ENCODE results near the gene TTC7B.

TTC7B gene

DNA sequence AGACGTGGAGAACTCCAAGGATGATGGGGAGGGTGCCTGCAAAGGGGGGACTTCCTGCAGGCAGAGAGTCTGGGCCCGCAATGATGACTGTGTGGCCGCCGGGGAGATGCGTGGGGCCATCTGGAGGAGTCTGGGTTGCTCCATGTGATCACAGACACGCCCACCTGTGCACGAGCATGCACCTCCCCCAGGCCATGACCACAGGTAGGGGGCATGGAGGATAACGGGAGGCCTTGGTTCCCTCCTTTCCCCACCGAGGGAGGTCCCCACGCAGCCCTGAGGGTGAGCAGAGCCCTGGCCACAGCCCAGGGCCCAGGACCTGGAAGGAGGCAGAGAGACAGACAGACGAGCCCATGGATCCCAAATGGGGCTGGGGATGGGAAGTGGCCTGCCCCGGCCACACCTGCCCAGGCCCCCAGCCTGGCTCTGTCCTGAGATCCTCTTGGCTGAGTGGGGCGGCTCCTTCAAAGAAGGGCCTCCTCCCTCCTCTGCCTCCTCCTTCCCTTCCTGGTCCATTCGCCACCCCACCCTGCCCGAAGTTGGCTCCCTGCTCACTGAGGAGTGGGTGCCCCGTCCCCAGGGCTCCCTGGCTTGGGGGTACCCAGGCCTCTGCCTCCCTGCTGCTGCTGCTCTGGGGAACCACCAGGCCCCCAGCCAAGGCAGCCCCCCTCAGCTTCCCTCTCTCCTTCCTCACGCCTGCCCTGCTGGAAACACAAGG, 281.2 kb downstream of the TTC7B start:
- CTCF ChIA-PET = no interaction called here
- no peak for DNase-seq (ENCODE audit: low read depth, low spot score)
- POLR2A ChIA-PET = no interaction called here
- H3K4me3 ChIP-seq (ENCODE audit: low read depth, low read length) = no peak overlapping the region
- TF ChIP-seq, protein P1, sequence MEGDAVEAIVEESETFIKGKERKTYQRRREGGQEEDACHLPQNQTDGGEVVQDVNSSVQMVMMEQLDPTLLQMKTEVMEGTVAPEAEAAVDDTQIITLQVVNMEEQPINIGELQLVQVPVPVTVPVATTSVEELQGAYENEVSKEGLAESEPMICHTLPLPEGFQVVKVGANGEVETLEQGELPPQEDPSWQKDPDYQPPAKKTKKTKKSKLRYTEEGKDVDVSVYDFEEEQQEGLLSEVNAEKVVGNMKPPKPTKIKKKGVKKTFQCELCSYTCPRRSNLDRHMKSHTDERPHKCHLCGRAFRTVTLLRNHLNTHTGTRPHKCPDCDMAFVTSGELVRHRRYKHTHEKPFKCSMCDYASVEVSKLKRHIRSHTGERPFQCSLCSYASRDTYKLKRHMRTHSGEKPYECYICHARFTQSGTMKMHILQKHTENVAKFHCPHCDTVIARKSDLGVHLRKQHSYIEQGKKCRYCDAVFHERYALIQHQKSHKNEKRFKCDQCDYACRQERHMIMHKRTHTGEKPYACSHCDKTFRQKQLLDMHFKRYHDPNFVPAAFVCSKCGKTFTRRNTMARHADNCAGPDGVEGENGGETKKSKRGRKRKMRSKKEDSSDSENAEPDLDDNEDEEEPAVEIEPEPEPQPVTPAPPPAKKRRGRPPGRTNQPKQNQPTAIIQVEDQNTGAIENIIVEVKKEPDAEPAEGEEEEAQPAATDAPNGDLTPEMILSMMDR (IDR thresholded peaks at IDR 0.05; ENCODE audit: insufficient read depth, low read length, missing control alignments) = no peak

DNA sequence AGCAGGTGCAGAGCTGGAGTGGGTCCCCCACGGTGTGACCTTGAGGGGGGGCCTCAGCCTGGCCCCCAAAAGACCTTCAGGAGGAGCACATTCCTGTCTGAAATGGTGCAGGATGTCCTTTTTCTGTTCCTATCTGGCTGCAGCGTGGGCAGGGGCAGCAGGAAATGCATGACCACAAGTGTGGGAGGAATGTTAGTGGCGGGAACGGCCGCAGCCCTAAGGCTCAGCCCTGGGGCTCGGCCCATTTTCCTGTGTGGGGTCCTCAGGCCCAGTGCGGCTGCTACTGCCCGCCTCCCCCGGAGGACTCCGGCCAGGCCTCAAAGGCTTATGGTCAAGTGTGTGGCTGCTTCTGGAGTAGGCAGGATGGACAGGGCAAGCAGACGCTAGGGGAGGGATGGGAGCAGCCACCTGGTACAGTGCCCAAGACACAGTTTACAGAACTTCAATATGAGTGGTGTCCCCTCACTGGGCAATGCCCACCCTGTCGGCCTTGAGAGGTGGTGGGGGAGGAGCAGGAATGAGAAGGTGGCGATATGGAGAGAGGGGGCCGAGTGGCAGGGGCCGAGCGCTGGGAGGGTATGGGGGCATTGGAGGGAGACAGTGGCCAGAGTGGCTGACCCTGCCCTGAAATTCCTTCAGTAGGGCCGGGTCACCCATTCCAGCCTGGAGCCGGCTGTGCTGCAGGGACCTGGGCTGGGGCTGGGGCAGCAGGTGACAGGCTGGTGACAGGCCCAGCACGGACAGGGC, 282.0 kb downstream of the TTC7B start:
- CTCF ChIA-PET = no interaction called here
- no peak for DNase-seq (ENCODE audit: low read depth, low spot score)
- no peak overlapping the region for H3K4me3 ChIP-seq (ENCODE audit: low read depth, low read length)
- POLR2A ChIA-PET = no interaction called here
- TF ChIP-seq, protein P1 (IDR thresholded peaks at IDR 0.05; ENCODE audit: insufficient read depth, low read length, missing control alignments) = no peak

DNA sequence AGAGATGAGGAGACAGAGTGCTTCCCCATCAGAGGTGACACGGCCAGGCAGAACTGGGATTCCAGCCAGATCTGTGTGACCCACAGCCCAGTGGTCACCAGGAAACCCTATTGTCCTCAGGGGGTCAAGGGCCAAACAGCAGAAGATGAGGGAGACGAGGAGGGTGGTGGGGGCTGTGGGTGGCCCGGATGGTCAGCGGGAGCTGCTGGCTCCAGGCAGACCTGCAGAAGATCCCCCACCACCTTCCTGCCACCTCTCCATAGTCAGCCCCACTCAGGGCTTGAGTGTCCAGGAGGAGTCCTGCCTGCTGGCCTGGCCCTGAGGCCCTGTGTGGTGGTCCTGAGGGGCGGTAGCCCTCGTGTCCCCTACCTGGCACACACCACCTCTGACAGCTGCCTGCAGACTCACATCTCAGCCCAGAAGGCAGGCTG, 282.6 kb downstream of the TTC7B start:
- CTCF ChIA-PET = no interaction called here
- TF ChIP-seq, protein P1 (IDR thresholded peaks at IDR 0.05; ENCODE audit: insufficient read depth, low read length, missing control alignments) = no peak
- POLR2A ChIA-PET = no interaction called here
- no peak for DNase-seq (ENCODE audit: low read depth, low spot score)
- H3K4me3 ChIP-seq (ENCODE audit: low read depth, low read length) = no peak overlapping the region

DNA sequence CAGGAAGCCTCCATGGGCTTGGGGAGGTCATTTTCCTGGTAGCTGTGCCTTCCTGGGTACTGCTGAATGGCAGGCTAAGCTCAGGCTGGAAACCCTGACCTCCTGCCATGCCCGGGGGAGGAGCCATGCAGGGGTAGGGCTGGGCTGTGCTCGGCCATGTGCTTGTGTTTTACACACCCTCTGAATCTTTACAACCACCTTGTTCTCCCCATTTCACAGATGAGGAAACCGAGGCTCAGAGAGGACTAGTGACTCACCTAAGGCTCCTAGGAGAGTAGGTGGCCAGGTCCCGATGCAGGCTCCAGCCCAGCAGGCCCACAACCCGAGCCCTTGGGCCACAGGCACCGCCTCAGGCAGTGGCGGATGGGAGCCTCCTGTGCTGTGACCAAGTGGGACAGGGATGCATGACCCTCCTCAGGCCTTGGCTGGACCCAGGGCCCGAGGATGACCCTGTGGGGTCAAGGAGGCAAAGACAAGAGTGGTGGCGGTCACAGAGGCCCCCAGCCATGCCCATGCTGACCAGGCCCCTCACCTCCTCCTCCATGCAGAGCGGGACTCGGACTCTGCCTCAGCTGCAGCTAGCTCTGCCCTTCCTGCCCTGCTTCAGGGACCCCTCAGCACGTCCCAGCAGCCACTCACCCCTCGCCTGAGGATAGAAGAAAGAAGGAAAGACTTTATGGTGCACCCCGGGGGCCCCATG, 283.3 kb downstream of the TTC7B start:
- H3K4me3 ChIP-seq (ENCODE audit: low read depth, low read length) = no peak overlapping the region
- no peak for DNase-seq (ENCODE audit: low read depth, low spot score)
- POLR2A ChIA-PET = no interaction called here
- CTCF ChIA-PET = no interaction called here
- TF ChIP-seq, protein P1 (IDR thresholded peaks at IDR 0.05; ENCODE audit: insufficient read depth, low read length, missing control alignments) = no peak

DNA sequence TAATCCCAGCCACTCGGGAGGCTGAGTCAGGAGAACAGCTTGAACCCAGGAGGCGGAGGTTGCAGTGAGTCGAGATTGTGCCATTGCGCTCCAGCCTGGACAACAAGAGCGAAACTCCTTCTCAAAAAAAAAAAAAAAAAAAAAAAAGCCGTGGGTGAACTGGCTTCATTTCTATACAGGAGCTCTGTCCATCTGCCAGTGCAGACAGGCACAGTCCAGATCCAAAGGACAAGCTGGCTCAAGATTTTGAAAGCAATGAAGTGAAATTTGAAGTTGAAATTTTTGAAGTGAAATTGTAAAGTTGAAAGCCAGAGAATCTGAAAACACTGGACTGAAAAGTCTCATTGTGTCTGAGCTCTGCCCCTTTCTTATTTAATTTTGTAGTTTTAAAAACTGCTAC, 284.7 kb downstream of the TTC7B start:
- CTCF ChIA-PET = interaction anchor here (0.6 kb wide), 1 partner anchor 29 kb away, joined by 3 read pairs; no protein-coding TSS in a partner anchor
- POLR2A ChIA-PET = interaction anchor here (0.7 kb wide), 1 partner anchor 19 kb away, joined by 3 read pairs; no protein-coding TSS in a partner anchor
- TF ChIP-seq, protein P1 (IDR thresholded peaks at IDR 0.05; ENCODE audit: insufficient read depth, low read length, missing control alignments) = no peak

DNA sequence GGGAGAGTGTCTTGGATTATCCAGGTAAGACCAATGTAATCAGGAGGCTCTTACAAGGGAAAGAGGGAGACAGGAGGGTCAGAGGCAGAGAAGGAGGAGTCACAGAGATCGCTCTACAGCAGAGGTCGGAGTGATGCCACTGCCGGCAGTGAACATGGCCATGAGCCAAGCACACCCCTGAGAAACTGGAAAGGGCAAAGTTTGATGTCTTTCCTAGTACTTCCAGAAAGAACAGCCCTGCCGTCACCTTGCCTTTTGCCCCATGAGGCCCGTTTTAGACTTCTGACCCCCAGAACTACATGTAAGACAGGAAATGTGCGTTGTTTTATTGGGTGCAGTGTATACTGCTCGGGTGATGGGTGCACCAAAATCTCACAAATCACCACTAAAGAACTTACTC, 285.7 kb downstream of the TTC7B start:
- H3K4me3 ChIP-seq (ENCODE audit: low read depth, low read length) = no peak overlapping the region
- CTCF ChIA-PET = no interaction called here
- DNase-seq (ENCODE audit: low read depth, low spot score) = no peak
- TF ChIP-seq, protein P1 (IDR thresholded peaks at IDR 0.05; ENCODE audit: insufficient read depth, low read length, missing control alignments) = no peak
- POLR2A ChIA-PET = no interaction called here

More for the DNA sequence above, 284.7 kb downstream of the TTC7B start:
- no peak overlapping the region for H3K4me3 ChIP-seq (ENCODE audit: low read depth, low read length)
- no peak for DNase-seq (ENCODE audit: low read depth, low spot score)
